Endothelial cell of umbilical vein (primary cell): ENCODE measurements around the gene RAB27B.

ENCODE experiments used
- CTCF ChIP-seq, 2 donors: IDR thresholded peaks; 1 replicate in 1 of 2; 2 replicates in 1 of 2; pipeline ENCODE4 v1.5.1; 2011; ENCODE audit warnings: low read length in 2 of 2, mild to moderate bottlenecking in 2 of 2, moderate library complexity in 2 of 2, control low read depth in 1 of 2, inconsistent platforms in 1 of 2, low read depth in 1 of 2; ENCODE audit not compliant: insufficient read depth in 1 of 2; ENCODE audit errors: extremely low read depth in 1 of 2
- EZH2 ChIP-seq: IDR thresholded peaks from 2 replicates; pipeline ENCODE4 v1.6.1; 2012; ENCODE audit warnings: borderline replicate concordance, low read depth, mild to moderate bottlenecking, moderate library complexity, low read length, inconsistent platforms; ENCODE audit not compliant: severe bottlenecking
- FOS ChIP-seq: IDR thresholded peaks from 2 replicates; pipeline ENCODE4 v1.6.1; 2011; ENCODE audit warnings: mild to moderate bottlenecking, low read length, moderate library complexity, borderline replicate concordance; ENCODE audit not compliant: insufficient read depth
- GATA2 ChIP-seq: IDR thresholded peaks from 2 replicates; pipeline ENCODE4 v1.7.0; 2011; ENCODE audit warnings: low read depth, mild to moderate bottlenecking, moderate library complexity, mixed read lengths, low read length; ENCODE audit not compliant: insufficient read length, insufficient read depth
- JUN ChIP-seq: IDR thresholded peaks from 2 replicates; pipeline ENCODE4 v1.6.1; 2011; ENCODE audit warnings: borderline replicate concordance, low read depth; ENCODE audit not compliant: insufficient read length, insufficient read depth
- MAX ChIP-seq: IDR thresholded peaks from 2 replicates; pipeline ENCODE4 v1.6.1; 2011; ENCODE audit not compliant: insufficient read depth, insufficient read length
- MYC ChIP-seq: IDR thresholded peaks from one replicate; pipeline ENCODE4 v1.6.1; 2011; ENCODE audit warnings: mild to moderate bottlenecking, low read depth, low read length
- POLR2A ChIP-seq: IDR thresholded peaks from 2 replicates; pipeline ENCODE4 v1.6.1; 2012; ENCODE audit warnings: low read depth, mild to moderate bottlenecking, control low read depth, low read length
- POLR2AphosphoS5 ChIP-seq: IDR thresholded peaks from 2 replicates; pipeline ENCODE4 v1.6.1; 2012; ENCODE audit warnings: low read depth, mild to moderate bottlenecking, control low read depth, low read length, moderate library complexity; ENCODE audit not compliant: insufficient read depth

- no peak for TF ChIP-seq CTCF (IDR thresholded peaks at IDR 0.05; ENCODE audit: extremely low read depth in 1 of 2, insufficient read depth in 1 of 2, low read depth in 1 of 2, low read length in 2 of 2)
- TF ChIP-seq POLR2A = no peak
- no peak for TF ChIP-seq EZH2
- peak; percentile 65 for TF ChIP-seq FOS
- no peak for TF ChIP-seq MAX
- no peak for TF ChIP-seq POLR2AphosphoS5
- no peak for TF ChIP-seq MYC
- TF ChIP-seq JUN = peak; percentile 43
- no peak for TF ChIP-seq GATA2
Observed at GRCh38 chr18:54806526-54806925, 21.8 kb upstream of the RAB27B start.
